Fibroblast of skin of back (primary cell): ENCODE results near the gene S100A4.
"Not testable (repeated sequence)": the region's sequence is repeated elsewhere in the genome, so short reads cannot be mapped to it uniquely, and the experiment has no call there.

Experiments used
- DNase-seq: peaks from one replicate; pipeline ENCODE4 v3.0.0-alpha.2; 2013

S100A4 gene

DNA sequence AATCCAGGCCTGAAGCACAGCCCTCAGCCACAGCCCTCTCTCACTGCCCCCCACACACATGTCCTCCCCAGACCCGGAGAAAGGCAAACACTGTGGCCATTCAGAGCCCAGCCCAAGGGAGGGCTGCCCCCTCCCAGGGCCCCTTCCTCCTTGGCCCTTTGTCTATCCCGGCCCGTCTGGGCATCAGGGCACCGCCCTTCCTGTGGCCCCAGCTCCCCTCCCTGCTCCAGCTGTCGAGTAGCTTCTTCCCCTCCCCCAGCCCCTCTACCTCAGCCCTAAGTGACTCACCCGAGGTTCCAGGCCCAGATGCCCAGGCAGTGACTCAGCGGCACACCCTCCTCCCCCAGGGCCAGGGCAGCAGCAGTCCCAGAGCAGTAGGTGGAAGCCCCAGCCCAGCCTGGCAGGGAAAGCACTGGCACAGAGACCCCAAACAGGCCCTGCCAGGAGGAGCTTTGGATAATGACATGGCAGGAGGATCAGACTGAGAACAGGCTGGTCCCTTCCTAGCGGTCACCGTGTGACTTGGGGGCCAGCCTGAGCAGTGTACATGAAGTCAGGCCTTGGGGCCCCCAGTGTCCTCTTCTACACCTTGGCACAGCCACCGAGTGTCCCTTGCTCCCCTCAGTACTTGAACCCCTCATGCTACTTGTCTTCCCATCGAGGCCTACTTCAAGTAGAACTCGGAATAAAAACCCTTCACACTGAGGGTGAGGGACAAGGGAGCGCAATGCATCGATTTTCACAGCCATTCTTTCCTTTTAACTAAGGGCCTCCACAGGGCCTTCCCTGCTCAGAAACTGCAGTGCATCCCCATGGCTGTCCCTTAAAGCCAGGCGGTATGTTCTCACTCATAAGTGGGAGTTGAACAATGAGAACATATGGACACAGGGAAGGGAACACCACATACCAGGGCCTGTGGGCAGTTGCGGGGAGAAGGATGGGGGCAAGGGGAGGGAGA is 21.1 kb upstream of the S100A4 start:
- peak; percentile 99 for DNase-seq

DNA sequence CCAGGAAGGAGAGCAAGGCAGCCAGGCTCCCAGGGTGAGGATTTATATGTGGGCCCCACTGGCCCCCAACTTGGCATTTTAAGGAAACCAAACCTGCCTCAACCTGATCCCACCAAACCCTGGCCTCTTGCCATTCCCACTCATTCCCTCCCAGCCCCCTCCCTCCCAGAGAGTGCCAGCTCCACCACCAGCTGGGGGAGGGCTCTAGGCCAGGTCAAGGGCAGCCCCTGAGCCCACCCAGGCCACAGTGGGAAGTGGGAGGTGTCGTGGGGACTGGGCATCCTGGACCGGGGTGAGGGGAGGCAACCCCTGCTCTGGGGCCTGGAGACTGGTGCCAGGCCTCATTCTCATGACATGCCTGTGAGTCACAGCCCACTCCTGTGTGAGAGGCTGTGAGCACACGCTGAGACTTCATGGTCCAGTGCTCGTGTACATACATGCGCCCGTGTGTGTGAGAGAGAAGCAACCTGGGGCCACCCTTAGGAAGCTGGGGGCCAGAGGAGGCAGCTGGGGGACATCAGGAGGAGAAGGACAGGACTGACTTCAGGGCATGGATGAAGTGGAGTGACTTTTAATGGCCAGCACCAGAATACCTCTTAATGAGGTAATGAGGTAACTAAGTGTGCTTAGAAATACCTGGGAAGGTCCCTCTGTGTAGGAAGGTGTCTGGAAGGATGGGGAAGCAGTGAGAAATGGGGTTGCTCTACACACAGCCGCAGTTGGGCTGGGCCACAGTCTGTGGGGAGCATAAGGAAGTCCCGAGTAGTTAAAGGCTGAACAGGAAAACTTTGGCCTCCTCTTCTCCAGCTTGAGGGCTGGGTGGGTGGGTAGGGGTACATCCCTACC is 20.1 kb upstream of the S100A4 start, which contains the start of gene S100A2:
Gene S100A2, minus strand, starts transcription at position 316 of the 846 bp plus-strand sequence. CDS start 1,967 bp downstream, outside the sequence.
- peak; percentile 97 for DNase-seq

DNA sequence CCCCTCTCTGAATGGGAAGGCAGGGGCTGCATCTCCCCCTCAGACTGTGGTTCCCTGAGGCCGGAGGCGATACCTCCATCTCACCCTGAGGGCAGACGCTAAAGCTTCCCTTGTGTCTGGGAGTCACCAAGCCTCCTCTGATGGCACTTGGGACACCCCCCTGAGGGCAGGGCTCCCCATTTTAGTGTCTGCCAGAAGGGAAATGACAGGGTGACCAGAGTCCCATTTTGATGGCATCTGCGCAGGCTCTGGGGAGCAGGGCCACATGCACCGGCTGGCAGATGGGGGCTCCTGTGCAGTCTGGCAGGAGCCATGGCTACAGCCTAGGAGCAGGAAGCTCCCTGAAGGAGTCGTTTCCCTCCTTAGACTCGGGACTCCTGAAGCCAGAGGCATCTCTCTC is 18.4 kb upstream of the S100A4 start:
- DNase-seq = no peak

DNA sequence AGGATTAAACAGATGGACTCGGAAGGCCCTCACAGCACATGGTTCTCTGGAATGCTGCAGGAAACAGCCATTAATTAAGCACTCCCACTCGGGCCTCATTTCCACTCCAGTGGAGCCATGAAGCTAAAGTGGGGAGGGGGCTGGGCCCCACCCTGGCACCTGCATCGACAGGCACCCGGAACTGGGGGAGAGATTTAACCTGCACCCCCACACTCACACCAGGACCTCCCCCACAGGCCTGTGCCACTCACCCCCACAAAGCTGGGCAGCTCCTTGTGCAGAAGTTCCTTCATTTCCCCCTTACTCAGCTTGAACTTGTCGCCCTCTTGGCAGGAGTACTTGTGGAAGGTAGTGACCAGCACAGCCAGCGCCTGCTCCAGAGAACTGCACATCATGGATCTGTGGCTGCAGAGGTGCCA is 17.9 kb upstream of the S100A4 start:
- DNase-seq = no peak

DNA sequence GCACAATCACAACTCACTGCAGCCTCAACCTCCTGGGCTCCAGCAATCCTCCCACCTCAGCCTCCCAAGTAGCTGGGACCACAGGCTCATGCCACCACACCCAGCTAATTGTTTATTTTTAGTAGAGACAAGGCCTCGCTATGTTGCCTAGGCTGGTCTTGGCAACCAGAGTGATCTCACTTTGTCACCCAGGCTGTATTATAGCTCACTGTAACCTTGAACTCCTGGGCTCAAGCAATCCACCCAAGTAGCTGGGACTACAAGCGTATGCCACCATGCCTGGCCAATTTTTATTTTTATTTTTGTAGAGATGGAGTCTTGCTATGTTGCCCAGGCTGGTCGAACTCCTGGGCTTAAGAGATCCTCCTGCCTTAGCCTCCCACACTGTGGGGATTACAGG is 16.4 kb upstream of the S100A4 start:
- DNase-seq = not testable (repeated sequence)

DNA sequence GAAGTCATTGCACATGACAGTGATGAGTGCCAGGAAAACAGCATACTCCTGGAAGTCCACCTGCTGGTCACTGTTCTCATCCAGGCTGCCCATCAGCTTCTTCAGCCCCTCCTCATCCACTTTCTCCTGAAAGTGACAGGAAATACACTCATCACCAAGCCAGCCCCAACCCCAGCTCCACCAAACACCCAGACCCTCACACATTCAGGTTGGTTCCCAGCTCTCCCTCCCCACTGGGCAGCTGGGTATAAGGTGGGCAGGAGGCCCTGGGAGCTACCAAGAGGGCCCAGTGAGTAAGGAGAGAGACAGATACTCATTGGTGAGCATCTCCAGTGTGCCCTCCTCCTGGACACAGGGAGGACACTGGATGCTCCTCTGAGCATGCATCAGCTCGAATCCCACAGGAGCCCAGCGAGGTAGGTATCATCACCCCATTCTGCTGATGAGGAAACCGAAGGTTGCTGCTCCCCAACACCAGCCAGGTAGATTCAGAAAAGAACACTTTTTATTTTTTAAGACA is 15.9 kb upstream of the S100A4 start:
- no peak for DNase-seq

DNA sequence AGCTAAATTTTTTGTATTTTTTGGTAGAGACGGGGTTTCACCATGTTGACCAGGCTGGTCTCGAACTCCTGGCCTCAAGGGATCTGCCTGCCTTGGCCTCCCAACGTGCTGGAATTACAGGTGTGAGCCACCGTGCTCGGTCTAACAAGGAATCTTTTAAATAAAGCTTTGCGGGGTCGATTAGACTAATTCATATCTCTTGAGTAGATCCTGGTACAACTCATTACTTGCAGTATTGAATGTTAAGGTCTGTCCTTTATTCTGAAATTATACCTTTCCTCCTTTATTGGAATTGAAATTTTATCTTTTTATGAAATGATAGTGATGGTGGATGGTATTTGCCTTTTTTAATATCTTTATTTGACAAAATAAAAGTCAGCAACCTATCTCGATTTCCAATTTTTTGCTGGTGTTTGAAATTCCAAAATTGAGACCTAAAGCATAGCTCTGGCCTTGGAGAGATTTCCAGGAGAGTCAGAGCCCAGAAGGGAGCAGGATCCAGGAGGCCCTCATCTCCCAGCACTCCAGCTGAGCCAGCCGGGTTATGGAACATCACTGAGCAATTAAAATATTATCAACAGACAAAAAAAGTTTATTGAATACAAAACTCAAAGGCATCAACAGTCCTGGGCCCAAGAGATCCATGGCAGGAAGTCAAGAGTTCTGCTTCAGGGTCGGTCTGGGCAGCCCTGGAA is 15.3 kb upstream of the S100A4 start:
- no peak for DNase-seq

DNA sequence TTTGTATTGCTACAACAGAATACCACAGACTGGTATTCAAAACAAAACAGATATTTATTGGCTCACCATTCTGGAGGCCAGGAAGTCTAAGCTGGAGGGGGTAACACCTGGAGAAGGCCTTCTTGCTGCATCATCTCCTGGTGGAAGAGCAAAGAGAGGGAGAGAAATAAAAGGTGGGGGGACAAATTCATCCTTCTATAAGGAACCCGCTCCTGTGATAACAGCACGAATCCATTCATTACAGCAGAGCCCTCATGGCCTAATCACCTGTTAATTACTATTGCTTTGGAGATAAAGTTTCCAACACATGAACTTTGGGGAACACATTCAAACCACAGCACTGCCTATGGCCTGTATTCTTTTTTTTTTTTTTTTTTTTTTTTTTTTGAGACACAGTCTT is 14.6 kb upstream of the S100A4 start:
- no peak for DNase-seq

DNA sequence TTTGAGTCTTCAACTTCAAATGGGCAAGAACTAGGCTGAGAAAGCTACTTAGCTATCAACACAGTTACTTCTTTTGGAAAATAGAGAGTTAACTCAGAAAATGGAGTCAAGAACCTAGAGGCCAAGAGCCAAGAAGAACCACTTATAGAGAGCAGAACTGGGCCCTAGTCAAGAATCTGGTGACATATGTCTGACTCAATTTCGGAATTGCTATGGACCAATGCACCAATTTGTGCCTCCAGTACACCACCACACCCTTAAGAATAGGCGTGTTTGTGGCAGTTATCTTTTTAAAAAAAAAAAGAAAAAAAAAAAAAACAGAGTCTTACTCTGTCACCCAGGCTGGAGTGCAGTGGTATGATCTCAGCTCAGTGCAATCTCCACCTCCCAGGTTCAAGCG is 12.3 kb upstream of the S100A4 start:
- no peak for DNase-seq

DNA sequence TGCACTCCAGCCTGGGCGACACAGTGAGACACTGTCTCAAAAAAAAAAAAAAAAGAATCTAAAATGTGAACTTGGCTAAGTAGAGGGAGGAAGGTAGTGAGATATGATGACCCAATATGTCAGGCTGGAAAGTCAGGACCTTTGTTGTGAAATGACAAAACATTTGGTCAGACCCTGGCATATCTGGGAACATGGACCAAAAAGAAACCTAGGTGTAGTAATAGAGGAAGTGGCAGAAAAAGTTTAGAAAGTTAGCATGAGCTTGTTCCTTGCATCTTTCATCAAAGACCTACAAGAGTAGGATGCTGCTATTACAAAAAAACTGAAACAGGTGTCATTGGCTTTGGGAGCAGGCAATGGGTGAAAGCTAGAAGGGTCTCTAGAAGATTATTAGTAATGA is 10.7 kb upstream of the S100A4 start:
- no peak for DNase-seq

DNA sequence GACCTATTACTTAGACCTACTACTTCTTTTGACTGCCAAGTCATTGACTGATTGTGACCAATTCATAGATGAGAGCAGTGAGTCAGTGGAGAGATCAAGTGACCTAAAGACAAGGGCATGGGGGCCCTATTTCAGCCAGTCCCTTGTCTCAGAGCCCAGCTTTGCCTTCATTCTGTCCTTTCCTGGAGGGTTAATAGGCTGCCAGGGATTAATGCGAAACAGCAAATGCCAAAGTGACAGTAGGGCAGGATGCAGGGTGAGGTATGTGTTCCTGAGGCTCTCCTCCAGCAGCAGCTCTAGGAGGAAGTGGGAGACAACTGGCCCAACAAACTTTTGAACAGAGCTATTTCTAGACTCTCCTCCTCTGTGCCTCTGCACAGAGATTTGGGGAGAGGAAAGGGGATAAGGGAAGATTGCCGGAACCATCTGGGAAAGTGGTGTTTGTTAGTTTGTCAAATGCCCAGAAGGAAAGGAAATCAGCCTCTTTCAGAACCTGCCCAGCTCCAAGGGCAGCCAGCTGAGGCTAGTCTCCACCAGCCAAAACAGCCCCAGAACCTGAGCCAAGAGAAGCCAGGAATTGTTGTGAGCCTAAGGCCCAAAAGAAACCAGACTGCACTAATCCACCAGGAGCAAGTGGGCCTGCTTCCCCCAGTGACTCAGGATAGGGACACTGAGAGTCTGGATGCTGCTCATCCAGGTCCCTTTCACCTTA is 8.4 kb upstream of the S100A4 start:
- peak; percentile 29 for DNase-seq

DNA sequence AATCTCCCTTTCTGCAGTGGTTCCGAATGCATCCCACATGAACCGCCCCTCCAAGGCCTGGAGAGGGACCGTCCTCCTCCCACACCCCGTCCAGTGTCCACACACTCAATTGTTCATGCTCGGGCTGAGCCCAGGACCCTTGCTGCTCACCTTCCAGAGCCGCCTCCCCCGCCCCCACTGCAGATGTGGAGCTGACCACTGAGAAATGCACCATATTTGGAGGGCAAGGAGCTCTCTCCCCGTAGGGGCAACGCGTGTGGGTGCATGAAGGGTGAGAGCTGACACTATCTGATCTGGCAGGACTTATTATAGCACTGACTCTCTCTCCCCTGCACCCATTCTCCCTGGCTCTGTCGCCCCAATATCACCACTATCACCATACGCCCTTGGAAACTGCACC is 7.5 kb upstream of the S100A4 start:
- DNase-seq = no peak

DNA sequence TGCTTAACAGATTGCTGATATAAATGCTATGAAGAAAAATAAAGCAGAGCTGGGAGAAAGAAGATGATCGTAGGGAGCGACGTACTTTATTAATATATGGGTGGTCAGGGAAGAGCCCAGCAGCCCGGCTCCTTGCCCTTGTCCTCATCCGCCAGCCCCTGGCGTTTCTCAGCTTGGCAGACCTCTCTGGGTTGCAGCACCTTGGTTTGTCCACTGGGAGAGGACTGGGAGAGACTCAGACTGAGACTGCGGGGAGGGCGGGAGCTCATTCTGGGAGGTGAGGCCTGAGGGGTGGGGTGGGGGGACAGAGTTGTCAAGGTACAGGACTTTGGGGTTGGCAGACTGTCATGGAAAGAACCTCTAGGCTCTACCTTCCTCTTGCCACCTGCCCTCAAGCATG is 6.7 kb upstream of the S100A4 start:
- DNase-seq = no peak

DNA sequence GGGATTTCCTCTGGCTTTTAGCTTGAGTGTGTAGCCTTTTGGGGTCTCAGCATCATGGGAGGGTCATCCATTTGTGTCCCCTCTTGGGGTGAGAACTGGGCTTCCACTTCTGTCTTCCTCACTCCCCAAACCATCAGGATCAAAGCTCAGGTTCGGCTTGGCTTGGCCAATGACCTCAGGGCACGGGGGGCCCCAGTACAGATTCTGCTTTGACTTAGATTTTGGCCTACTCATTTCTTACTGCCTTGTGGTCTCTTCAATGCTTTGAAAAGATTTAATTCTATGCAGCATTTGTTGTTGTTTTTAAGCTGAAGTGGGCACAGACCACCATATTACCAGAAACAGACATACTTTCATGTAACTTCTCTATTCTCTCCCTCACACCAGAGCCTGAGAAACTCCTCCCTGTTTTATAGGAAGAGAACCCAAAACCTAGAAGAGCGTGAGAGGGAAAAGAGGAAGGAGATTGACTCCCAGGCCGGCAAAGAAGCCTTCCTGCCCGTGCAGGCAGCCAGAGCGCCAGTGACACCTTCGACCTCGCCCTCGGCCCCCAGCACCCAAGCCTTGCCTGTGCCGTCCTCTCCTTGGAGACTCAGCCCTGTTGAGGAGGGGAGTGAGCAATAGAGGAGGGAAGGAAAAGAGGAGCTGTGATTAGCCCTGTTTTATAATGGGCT is 5.4 kb upstream of the S100A4 start:
- no peak for DNase-seq

DNA sequence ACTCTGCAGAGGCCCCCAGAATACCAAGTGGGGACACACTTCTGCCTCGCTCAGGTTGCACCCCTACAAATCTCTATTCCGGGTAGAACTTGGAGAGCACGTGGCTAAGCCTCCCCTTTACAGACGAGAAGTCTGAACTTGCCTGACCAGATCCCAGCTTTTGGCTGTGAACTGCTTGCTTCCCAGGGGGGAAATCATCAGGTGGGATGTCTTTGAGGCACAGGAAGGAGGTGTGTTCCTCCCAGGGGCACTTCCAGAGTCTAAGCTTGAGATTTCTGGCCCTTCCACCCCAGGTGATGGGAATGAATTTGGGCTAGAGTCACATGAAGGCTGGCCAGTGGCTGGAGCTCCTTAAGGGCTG is 4.8 kb upstream of the S100A4 start:
- no peak for DNase-seq

DNA sequence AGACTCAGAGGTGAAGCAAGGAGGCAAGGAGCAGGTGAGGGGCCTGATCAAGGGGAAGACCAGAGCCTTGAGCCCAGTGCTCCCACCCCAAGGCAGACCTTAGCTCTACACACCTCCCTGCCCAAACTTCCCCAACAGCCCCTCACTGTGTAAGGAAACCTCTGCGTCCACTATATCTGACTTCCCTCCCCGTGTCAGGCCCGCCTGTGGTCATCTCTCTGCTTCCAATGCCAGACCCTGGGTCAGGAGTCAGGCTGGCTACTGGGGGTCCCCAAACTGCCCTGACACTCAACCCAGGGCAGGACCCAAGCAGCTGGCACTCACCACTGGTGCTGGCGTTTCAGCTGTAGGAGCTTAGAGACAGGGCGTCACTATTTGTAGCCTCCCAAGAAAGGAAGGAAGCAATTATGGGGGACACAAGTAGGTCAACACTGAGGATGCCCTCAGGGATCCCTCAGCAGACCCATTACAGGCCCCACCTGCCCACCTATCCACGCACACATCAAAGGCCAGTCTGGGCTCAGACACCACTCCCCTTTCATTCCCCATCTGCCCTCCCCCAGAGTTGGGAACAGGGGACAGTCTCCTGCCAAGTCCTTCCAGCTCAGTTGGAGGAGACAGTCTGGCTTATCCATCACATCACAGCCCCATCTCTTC is 4.3 kb upstream of the S100A4 start:
- DNase-seq = no peak

DNA sequence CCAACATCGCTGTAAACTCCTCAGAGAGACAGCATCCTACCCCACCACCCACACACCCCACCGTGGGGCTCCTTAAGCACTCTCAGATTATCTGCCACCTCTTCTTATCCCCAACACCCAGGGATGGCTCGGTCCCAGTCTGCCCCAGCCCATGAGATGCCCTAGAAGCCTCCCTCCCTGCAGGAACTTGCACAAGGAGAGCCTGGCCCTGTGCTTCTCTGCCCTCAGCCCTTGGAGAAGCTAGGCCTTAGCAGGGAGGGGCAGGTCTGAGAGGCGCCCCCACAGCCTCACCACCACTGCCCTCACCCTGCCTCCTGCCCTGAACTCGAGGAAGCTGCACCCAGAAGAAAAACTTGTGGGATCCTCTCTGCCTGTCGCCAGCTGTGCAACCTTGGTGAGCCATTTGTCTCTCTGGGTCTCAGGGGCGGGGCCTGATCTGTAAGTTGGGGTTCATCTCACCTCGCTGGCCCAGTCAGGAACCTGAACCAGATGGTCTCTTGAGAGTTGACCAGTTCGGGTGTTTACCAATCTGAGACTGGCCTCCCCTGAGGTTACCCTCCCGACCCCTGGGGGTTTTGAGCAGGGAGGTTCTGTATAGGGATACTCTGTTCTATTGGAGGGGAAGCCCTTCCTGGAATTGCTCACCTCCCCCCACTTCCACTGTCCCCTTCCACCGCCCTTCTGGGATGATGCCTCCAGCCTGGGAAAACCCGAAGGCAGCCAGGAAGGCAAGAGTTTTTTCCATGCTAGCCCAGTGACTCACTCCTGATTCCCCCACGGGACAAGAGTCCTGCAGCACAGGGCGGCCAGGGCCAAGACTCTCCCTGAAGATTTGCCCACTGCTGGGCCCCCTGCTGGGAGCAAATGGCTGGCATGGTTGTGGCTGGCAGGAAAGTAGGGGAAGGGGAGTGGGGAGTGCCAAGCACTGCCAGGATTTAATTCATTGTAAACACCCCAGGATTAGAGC is 3.4 kb upstream of the S100A4 start, which contains the start of gene S100A3:
Gene S100A3, minus strand, starts transcription at position 537 of the 967 bp plus-strand sequence. CDS start 773 bp downstream, outside the sequence.
- peak; percentile 98 for DNase-seq

DNA sequence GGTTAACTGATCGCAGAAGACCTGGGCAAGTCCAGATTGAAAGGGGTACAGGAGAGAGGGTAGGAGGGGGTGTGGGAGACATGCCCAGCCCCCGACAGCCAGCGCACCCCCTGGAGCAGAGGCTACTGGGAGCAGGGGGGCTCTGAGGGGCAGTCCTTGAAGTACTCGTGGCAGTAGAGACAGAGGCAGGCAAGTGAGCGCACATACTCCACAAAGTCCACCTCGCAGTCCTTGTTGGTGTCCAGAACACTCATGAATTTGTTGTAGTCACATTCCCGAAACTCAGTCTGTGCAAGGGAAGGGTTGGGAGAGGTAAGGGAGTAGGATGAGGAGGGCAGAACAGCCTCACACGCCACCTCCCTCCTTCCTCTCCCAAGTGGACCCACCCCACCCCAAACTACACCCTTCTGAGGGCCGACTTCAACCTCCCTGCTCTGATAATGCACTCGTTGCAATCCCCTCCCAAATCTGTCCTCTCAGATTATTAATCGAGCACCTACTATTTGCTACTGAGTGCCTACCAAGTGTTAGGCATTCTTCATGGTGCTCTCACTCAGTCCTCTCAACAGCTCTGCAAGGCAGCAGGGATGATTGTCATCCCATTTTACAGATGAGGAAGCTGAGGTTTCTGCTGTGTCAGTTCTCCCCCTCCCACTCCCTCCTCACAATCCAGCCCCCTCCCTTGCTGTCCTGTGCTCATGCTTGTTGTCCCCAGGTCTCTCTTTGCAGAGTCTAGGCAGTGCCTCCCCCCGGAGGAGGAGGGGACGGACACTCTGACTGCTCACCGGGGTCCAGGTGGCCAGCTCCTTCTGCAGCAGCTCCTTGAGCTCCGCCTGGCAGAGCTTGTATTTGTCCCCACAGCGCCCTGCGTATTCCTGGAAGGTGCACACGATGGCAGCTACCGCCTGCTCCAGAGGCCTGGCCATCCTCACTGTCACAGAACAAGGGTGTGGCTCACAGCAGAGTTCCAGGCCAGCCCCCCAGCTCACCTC is 2.2 kb upstream of the S100A4 start:
- no peak for DNase-seq
